Daoy (cell line): ENCODE results near the gene CLIC5. TPM values are rescaled to one million over a fixed set of nuclear protein-coding genes. Genes with fewer than 3 reads are reported as not detected.

Experiments used
- DNase-seq: peaks from one replicate; pipeline ENCODE4 v3.0.0-alpha.2; 2015; ENCODE audit warnings: low read depth
- total RNA-seq: library from RNA; depleted of rRNA; stranded (reverse); fragments of >200 nt; shearing (Covaris generic); gene quantifications from 2 replicates; pipeline ENCODE4 v1.2.3, GENCODE V29; 2014

The CLIC5 gene
- total RNA-seq, 1 experiment from 2014 or later, result 0.11 TPM

- DNase-seq, result no peak
Observed at GRCh38 chr6:45997875-45998506, 17.7 kb downstream of the CLIC5 start.

GRCh38 chr6:45991189-45991588 lies 24.5 kb downstream of the CLIC5 start:
- no peak for DNase-seq

- DNase-seq, result no peak
Observed at GRCh38 chr6:45990162-45990561, 25.5 kb downstream of the CLIC5 start.

- DNase-seq, result no peak
Observed at GRCh38 chr6:45988635-45989034, 27.0 kb downstream of the CLIC5 start.

GRCh38 chr6:45987856-45988255 lies 27.8 kb downstream of the CLIC5 start:
- DNase-seq, result no peak

- DNase-seq, result no peak
Observed at GRCh38 chr6:45986746-45987274, 28.9 kb downstream of the CLIC5 start.

- DNase-seq, result no peak
Observed at GRCh38 chr6:45984788-45985425, 30.8 kb downstream of the CLIC5 start.

GRCh38 chr6:45984347-45984746 lies 31.3 kb downstream of the CLIC5 start:
- no peak for DNase-seq

- DNase-seq, result no peak
Observed at GRCh38 chr6:45983062-45983461, 32.6 kb downstream of the CLIC5 start.

- no peak for DNase-seq
Observed at GRCh38 chr6:45982280-45983036, 33.2 kb downstream of the CLIC5 start.

GRCh38 chr6:45981046-45981445 lies 34.6 kb downstream of the CLIC5 start:
- no peak for DNase-seq

- DNase-seq, result no peak
Observed at GRCh38 chr6:45979311-45979710, 36.3 kb downstream of the CLIC5 start.

- DNase-seq, result no peak
Observed at GRCh38 chr6:45974596-45974995, 41.1 kb downstream of the CLIC5 start.

- no peak for DNase-seq
Observed at GRCh38 chr6:45972795-45973503, 42.7 kb downstream of the CLIC5 start.

GRCh38 chr6:45971287-45971686 lies 44.4 kb downstream of the CLIC5 start:
- DNase-seq, result no peak

- DNase-seq, result peak; percentile 28
Observed at GRCh38 chr6:45970326-45970725, 45.3 kb downstream of the CLIC5 start.

- DNase-seq, result no peak
Observed at GRCh38 chr6:45969883-45970282, 45.8 kb downstream of the CLIC5 start.

- DNase-seq, result no peak
Observed at GRCh38 chr6:45969026-45969425, 46.6 kb downstream of the CLIC5 start.

- DNase-seq, result no peak
Observed at GRCh38 chr6:45967363-45967762, 48.3 kb downstream of the CLIC5 start.

GRCh38 chr6:45966797-45967196 lies 48.9 kb downstream of the CLIC5 start:
- DNase-seq, result no peak

- no peak for DNase-seq
Observed at GRCh38 chr6:45966340-45966739, 49.3 kb downstream of the CLIC5 start.

GRCh38 chr6:45965792-45966191 lies 49.9 kb downstream of the CLIC5 start:
- DNase-seq, result peak; percentile 67
